HG02678 (cell line): ENCODE results near the gene SLIT1.

Experiments
- ATAC-seq: cut with Tn5 transposase; IDR thresholded peaks from one replicate; pipeline ENCODE4 v1.9.1; 2021; ENCODE audit warnings: mild to moderate bottlenecking, moderate library complexity; ENCODE audit not compliant: unreplicated experiment

The SLIT1 gene

GRCh38 chr10:97010695-97011206 lies 175.0 kb downstream of the SLIT1 start:
- ATAC-seq = no peak

GRCh38 chr10:97007417-97007816 lies 178.3 kb downstream of the SLIT1 start:
- no peak for ATAC-seq

GRCh38 chr10:97006364-97006763 lies 179.4 kb downstream of the SLIT1 start:
- ATAC-seq = no peak

GRCh38 chr10:97005349-97005748 lies 180.4 kb downstream of the SLIT1 start:
- ATAC-seq = no peak

- ATAC-seq = no peak
Observed at GRCh38 chr10:97004591-97004990, 181.2 kb downstream of the SLIT1 start.

GRCh38 chr10:97003804-97004201 lies 182.0 kb downstream of the SLIT1 start:
- ATAC-seq = no peak

GRCh38 chr10:97003151-97003803 lies 182.5 kb downstream of the SLIT1 start:
- ATAC-seq = no peak

- no peak for ATAC-seq
Observed at GRCh38 chr10:97002670-97003069, 183.1 kb downstream of the SLIT1 start.

GRCh38 chr10:97001183-97001991 lies 184.4 kb downstream of the SLIT1 start:
- ATAC-seq = no peak

GRCh38 chr10:97000487-97001182 lies 185.1 kb downstream of the SLIT1 start:
- no peak for ATAC-seq

- ATAC-seq = no peak
Observed at GRCh38 chr10:96999987-97000386, 185.8 kb downstream of the SLIT1 start.

- ATAC-seq = no peak
Observed at GRCh38 chr10:96999337-96999736, 186.4 kb downstream of the SLIT1 start.

GRCh38 chr10:96998329-96998888 lies 187.3 kb downstream of the SLIT1 start:
- ATAC-seq = no peak

- no peak for ATAC-seq
Observed at GRCh38 chr10:96996275-96996965, 189.3 kb downstream of the SLIT1 start.

- ATAC-seq = no peak
Observed at GRCh38 chr10:96995851-96996250, 189.9 kb downstream of the SLIT1 start.

GRCh38 chr10:96992721-96993120 lies 193.0 kb downstream of the SLIT1 start:
- peak; percentile 68 for ATAC-seq

GRCh38 chr10:96991313-96991841 lies 194.4 kb downstream of the SLIT1 start:
- peak; percentile 53 for ATAC-seq

- no peak for ATAC-seq
Observed at GRCh38 chr10:96988426-96988825, 197.3 kb downstream of the SLIT1 start.

GRCh38 chr10:96987842-96988175 lies 197.9 kb downstream of the SLIT1 start:
- ATAC-seq = no peak

- no peak for ATAC-seq
Observed at GRCh38 chr10:96987141-96987841, 198.5 kb downstream of the SLIT1 start.
